ENCODE data around the gene CORO7. TPM values are rescaled to one million over a fixed set of nuclear protein-coding genes. Genes with fewer than 3 reads are reported as not detected.

CORO7 gene
- total RNA-seq, 1 donor from 2014 or later: 14.6 TPM

GRCh38 chr16:4323071-4323844, 93.1 kb downstream of the CORO7 start:
- H3K9ac ChIP-seq (ENCODE audit: low read depth in 1 of 3, low read length in 3 of 3): peak overlapping the region in 1 of 3 donors; percentile 54
- peak overlapping the region; percentile 70 for H3K27ac ChIP-seq (ENCODE audit: low read depth, low read length)
- H3K9me3 ChIP-seq (ENCODE audit: control insufficient read depth in 3 of 3, low read length in 3 of 3): no peaks in the 10 kb centered on the region
- H3K36me3 ChIP-seq (ENCODE audit: control insufficient read depth in 3 of 3, insufficient read depth in 3 of 3, low read length in 3 of 3): no peaks in the 10 kb centered on the region
- peaks cover 4 to 13% (median 11%) of the 10 kb centered on the region in 3 donors for H3K27me3 ChIP-seq (ENCODE audit: control insufficient read depth in 3 of 3, insufficient read depth in 3 of 3, low read length in 3 of 3)
- H3K4me1 ChIP-seq (ENCODE audit: control insufficient read depth in 3 of 3, insufficient read depth in 3 of 3, low read length in 3 of 3): peaks cover 46 to 56% (median 49%) of the 10 kb centered on the region in 3 donors
- no peak overlapping the region for H3K4me3 ChIP-seq (ENCODE audit: low read length in 3 of 3)

- H3K27ac ChIP-seq (ENCODE audit: low read depth, low read length): no peak overlapping the region
- no peak overlapping the region for H3K4me3 ChIP-seq (ENCODE audit: low read length in 3 of 3)
Measured at GRCh38 chr16:4322121-4323052, 94.0 kb downstream of the CORO7 start.

GRCh38 chr16:4321286-4322120, 94.9 kb downstream of the CORO7 start:
- Histone ChIP-seq H3K4me3 (ENCODE audit: low read length in 3 of 3) (no peak overlapping the region), H3K9ac (ENCODE audit: low read depth in 1 of 3, low read length in 3 of 3) (peak overlapping the region in 1 of 3 donors; percentile 33), H3K36me3 (ENCODE audit: control insufficient read depth in 3 of 3, insufficient read depth in 3 of 3, low read length in 3 of 3) (no peaks in the 10 kb centered on the region), H3K27me3 (ENCODE audit: control insufficient read depth in 3 of 3, insufficient read depth in 3 of 3, low read length in 3 of 3) (peaks cover 11 to 29% (median 11%) of the 10 kb centered on the region in 3 donors), H3K27ac (ENCODE audit: low read depth, low read length) (peak overlapping the region; percentile 77), H3K9me3 (ENCODE audit: control insufficient read depth in 3 of 3, low read length in 3 of 3) (no peaks in the 10 kb centered on the region), H3K4me1 (ENCODE audit: control insufficient read depth in 3 of 3, insufficient read depth in 3 of 3, low read length in 3 of 3) (peaks cover 53 to 68% (median 59%) of the 10 kb centered on the region in 3 donors)

More at GRCh38 chr16:4322121-4323052, 94.0 kb downstream of the CORO7 start:
- Histone ChIP-seq H3K9ac (ENCODE audit: low read depth in 1 of 3, low read length in 3 of 3) (no peak overlapping the region), H3K36me3 (ENCODE audit: control insufficient read depth in 3 of 3, insufficient read depth in 3 of 3, low read length in 3 of 3) (no peaks in the 10 kb centered on the region), H3K4me1 (ENCODE audit: control insufficient read depth in 3 of 3, insufficient read depth in 3 of 3, low read length in 3 of 3) (peaks cover 49 to 60% (median 54%) of the 10 kb centered on the region in 3 donors), H3K9me3 (ENCODE audit: control insufficient read depth in 3 of 3, low read length in 3 of 3) (no peaks in the 10 kb centered on the region), H3K27me3 (ENCODE audit: control insufficient read depth in 3 of 3, insufficient read depth in 3 of 3, low read length in 3 of 3) (peaks cover 4 to 20% (median 11%) of the 10 kb centered on the region in 3 donors)

GRCh38 chr16:4320571-4321137, 95.7 kb downstream of the CORO7 start:
- H3K9me3 ChIP-seq (ENCODE audit: control insufficient read depth in 3 of 3, low read length in 3 of 3): no peaks in the 10 kb centered on the region
- H3K4me3 ChIP-seq (ENCODE audit: low read length in 3 of 3): no peak overlapping the region
- H3K36me3 ChIP-seq (ENCODE audit: control insufficient read depth in 3 of 3, insufficient read depth in 3 of 3, low read length in 3 of 3): no peaks in the 10 kb centered on the region
- H3K9ac ChIP-seq (ENCODE audit: low read depth in 1 of 3, low read length in 3 of 3): peak overlapping the region in 2 of 3 donors; percentile 14 to 33
- peaks cover 11 to 31% (median 11%) of the 10 kb centered on the region in 3 donors for H3K27me3 ChIP-seq (ENCODE audit: control insufficient read depth in 3 of 3, insufficient read depth in 3 of 3, low read length in 3 of 3)
- peak overlapping the region; percentile 77 for H3K27ac ChIP-seq (ENCODE audit: low read depth, low read length)
- peaks cover 53 to 69% (median 58%) of the 10 kb centered on the region in 3 donors for H3K4me1 ChIP-seq (ENCODE audit: control insufficient read depth in 3 of 3, insufficient read depth in 3 of 3, low read length in 3 of 3)

GRCh38 chr16:4319454-4320421, 96.7 kb downstream of the CORO7 start:
- Histone ChIP-seq H3K9ac (ENCODE audit: low read depth in 1 of 3, low read length in 3 of 3) (peak overlapping the region; percentile 23 to 51 (median 33)), H3K9me3 (ENCODE audit: control insufficient read depth in 3 of 3, low read length in 3 of 3) (no peaks in the 10 kb centered on the region), H3K27ac (ENCODE audit: low read depth, low read length) (peak overlapping the region; percentile 77), H3K4me1 (ENCODE audit: control insufficient read depth in 3 of 3, insufficient read depth in 3 of 3, low read length in 3 of 3) (peaks cover 50 to 67% (median 56%) of the 10 kb centered on the region in 3 donors), H3K36me3 (ENCODE audit: control insufficient read depth in 3 of 3, insufficient read depth in 3 of 3, low read length in 3 of 3) (no peaks in the 10 kb centered on the region), H3K4me3 (ENCODE audit: low read length in 3 of 3) (no peak overlapping the region), H3K27me3 (ENCODE audit: control insufficient read depth in 3 of 3, insufficient read depth in 3 of 3, low read length in 3 of 3) (peaks cover 16 to 36% (median 16%) of the 10 kb centered on the region in 3 donors)

- peak overlapping the region in 1 of 3 donors; percentile 23 for H3K9ac ChIP-seq (ENCODE audit: low read depth in 1 of 3, low read length in 3 of 3)
- H3K4me1 ChIP-seq (ENCODE audit: control insufficient read depth in 3 of 3, insufficient read depth in 3 of 3, low read length in 3 of 3): peaks cover 48 to 66% (median 52%) of the 10 kb centered on the region in 3 donors
- H3K27ac ChIP-seq (ENCODE audit: low read depth, low read length): peak overlapping the region; percentile 77
Measured at GRCh38 chr16:4318967-4319366, 97.4 kb downstream of the CORO7 start.

GRCh38 chr16:4318451-4318910, 97.9 kb downstream of the CORO7 start:
- Histone ChIP-seq H3K9me3 (ENCODE audit: control insufficient read depth in 3 of 3, low read length in 3 of 3) (no peaks in the 10 kb centered on the region), H3K27ac (ENCODE audit: low read depth, low read length) (peak overlapping the region; percentile 77), H3K4me1 (ENCODE audit: control insufficient read depth in 3 of 3, insufficient read depth in 3 of 3, low read length in 3 of 3) (peaks cover 44 to 63% (median 48%) of the 10 kb centered on the region in 3 donors), H3K9ac (ENCODE audit: low read depth in 1 of 3, low read length in 3 of 3) (peak overlapping the region in 1 of 3 donors; percentile 23), H3K27me3 (ENCODE audit: control insufficient read depth in 3 of 3, insufficient read depth in 3 of 3, low read length in 3 of 3) (peaks cover 24 to 48% (median 28%) of the 10 kb centered on the region in 3 donors), H3K36me3 (ENCODE audit: control insufficient read depth in 3 of 3, insufficient read depth in 3 of 3, low read length in 3 of 3) (no peaks in the 10 kb centered on the region), H3K4me3 (ENCODE audit: low read length in 3 of 3) (no peak overlapping the region)

More at GRCh38 chr16:4318967-4319366, 97.4 kb downstream of the CORO7 start:
- Histone ChIP-seq H3K27me3 (ENCODE audit: control insufficient read depth in 3 of 3, insufficient read depth in 3 of 3, low read length in 3 of 3) (peaks cover 21 to 44% (median 24%) of the 10 kb centered on the region in 3 donors), H3K4me3 (ENCODE audit: low read length in 3 of 3) (no peak overlapping the region), H3K36me3 (ENCODE audit: control insufficient read depth in 3 of 3, insufficient read depth in 3 of 3, low read length in 3 of 3) (no peaks in the 10 kb centered on the region), H3K9me3 (ENCODE audit: control insufficient read depth in 3 of 3, low read length in 3 of 3) (no peaks in the 10 kb centered on the region)
